A549 (cell line): ENCODE data around the gene PRKCZ. TPM values are rescaled to one million over a fixed set of nuclear protein-coding genes. Genes with fewer than 3 reads are reported as not detected.

Source experiments
- ATAC-seq, 2 experiments: fragments of 200-7000 bp in 1 of 2; fragments of >200 bp in 1 of 2; cut with Nextera tagmentation in 1 of 2; cut with Tn5 transposase in 1 of 2; 3 replicates each; pipeline versions ENCODE4 v1.8.0 to v1.9.1; 2018 to 2020; ENCODE audit warnings: mild to moderate bottlenecking in 1 of 2, moderate library complexity in 1 of 2
- CTCF ChIA-PET: fragments of 300-600 bp; sonication (Branson Sonifier 250); formaldehyde crosslinking; extraction: SDS; loops from one replicate; lab custom pipeline; 2021; ENCODE audit warnings: antibody characterized with exemption, inconsistent platforms; lab: Yijun Ruan, JAX
- POLR2A ChIA-PET: fragments of 350-600 bp; formaldehyde crosslinking; extraction: SDS; loops from one replicate; lab custom pipeline; 2021; ENCODE audit warnings: antibody characterized with exemption, inconsistent platforms; lab: Yijun Ruan, JAX
- DNase-seq, 2 experiments: peaks; one replicate each; pipeline versions ENCODE4 v3.0.0 to v3.0.0-alpha.2; 2011 to 2016; ENCODE audit warnings: low read depth in 1 of 2, low spot score in 1 of 2
- FAIRE-seq: peaks from 2 replicates; lab custom pipeline; 2011; peaks lifted over from hg19 to GRCh38; lab: Jason Lieb, UNC
- H3K27ac ChIP-seq, 2 experiments: fragments of >200 bp; sonication (Bioruptor Twin); formaldehyde crosslinking; 3 replicates each; pipeline ENCODE4 v1.5.1; 2016 to 2017
- H3K4me1 ChIP-seq: fragments of >200 bp; sonication (Bioruptor Twin); formaldehyde crosslinking; 3 replicates; pipeline ENCODE4 v1.6.1; 2016
- H3K4me2 ChIP-seq: fragments of >200 bp; sonication (Bioruptor Twin); formaldehyde crosslinking; 3 replicates; pipeline ENCODE4 v1.6.1; 2016
- H3K4me3 ChIP-seq: fragments of >200 bp; sonication (Bioruptor Twin); formaldehyde crosslinking; 3 replicates; pipeline ENCODE4 v1.5.1; 2016
- H3K9me3 ChIP-seq: fragments of >200 bp; sonication (Bioruptor Twin); formaldehyde crosslinking; 3 replicates; pipeline ENCODE4 v1.6.1; 2016
- CBX8 ChIP-seq: fragments of 200-600 bp; sonication (generic); IDR thresholded peaks from 2 replicates; pipeline ENCODE4 v1.6.1; 2016
- CEBPB ChIP-seq, 2 experiments: fragments of >200 bp in 1 of 2; sonication (Bioruptor Twin) in 1 of 2; formaldehyde crosslinking in 1 of 2; IDR thresholded peaks; 2 replicates each; pipeline ENCODE4 v1.6.1; 2012 to 2016
- EHMT2 ChIP-seq: fragments of 200-600 bp; sonication (generic); IDR thresholded peaks from 2 replicates; pipeline ENCODE4 v1.6.1; 2016; ENCODE audit warnings: antibody characterized with exemption, low read depth, mild to moderate bottlenecking, moderate library complexity
- ESRRA ChIP-seq: fragments of 150-350 bp; IDR thresholded peaks from 2 replicates; pipeline ENCODE4 v1.6.1; 2014; ENCODE audit warnings: mild to moderate bottlenecking, low read length, borderline replicate concordance
- MAFK ChIP-seq: fragments of 450-650 bp; IDR thresholded peaks from 2 replicates; pipeline ENCODE4 v1.6.1; 2014; ENCODE audit not compliant: partially characterized antibody
- NPAS2 ChIP-seq: fragments of 250-450 bp; sonication (Bioruptor Pico); IDR thresholded peaks from 2 replicates; pipeline ENCODE4 v1.8.0; 2022; ENCODE audit warnings: mild to moderate bottlenecking, moderate library complexity, borderline replicate concordance
- NR3C1 ChIP-seq: fragments of >200 bp; sonication (Bioruptor Twin); formaldehyde crosslinking; IDR thresholded peaks from 3 replicates; pipeline ENCODE4 v1.6.1; 2017
- RARB ChIP-seq: fragments of 250-450 bp; sonication (Bioruptor Pico); IDR thresholded peaks from 2 replicates; pipeline ENCODE4 v1.8.0; 2021; ENCODE audit warnings: mild to moderate bottlenecking, moderate library complexity
- TFCP2L1 ChIP-seq: fragments of 250-450 bp; sonication (Bioruptor Pico); IDR thresholded peaks from 2 replicates; pipeline ENCODE4 v1.5.0; 2021; ENCODE audit warnings: mild to moderate bottlenecking
- ZC3H11A ChIP-seq: fragments of 450-650 bp; IDR thresholded peaks from 2 replicates; pipeline ENCODE4 v1.6.1; 2014; ENCODE audit warnings: antibody characterized with exemption, mild to moderate bottlenecking
- ZFP36 ChIP-seq: fragments of 450-650 bp; IDR thresholded peaks from 2 replicates; pipeline ENCODE4 v1.6.1; 2014; ENCODE audit warnings: borderline replicate concordance; ENCODE audit not compliant: partially characterized antibody
- WGBS: methylation state at CpG from one replicate; pipeline ENCODE4 v1.1.6; 2017; ENCODE audit errors: missing lambda C conversion rate; 5-methylcytosine and 5-hydroxymethylcytosine counted together
- polyA plus RNA-seq, 4 experiments: library from polyadenylated mRNA; depleted of rRNA in 3 of 4; stranded (reverse); fragments of >200 nt; fragmentation: RNase III in 1 of 4; extraction: RNeasy Plus Mini Kit Qiagen cat#74134 plus additional on column Dnase treatment in 1 of 4; gene quantifications; 2 replicates in 3 of 4; 3 replicates in 1 of 4; pipeline ENCODE4 v1.2.3, GENCODE V29; 2011 to 2017
- TF ChIP-seq, protein P1 (sequence below): fragments of 450-650 bp; IDR thresholded peaks from 2 replicates; pipeline ENCODE4 v1.6.1; 2014; ENCODE audit warnings: antibody characterized with exemption
- TF ChIP-seq, protein P2 (sequence below): fragments of 150-350 bp; IDR thresholded peaks from 2 replicates; pipeline ENCODE4 v1.6.1; 2014; ENCODE audit warnings: low read depth, mild to moderate bottlenecking, low read length
- TF ChIP-seq, protein P3 (sequence below): IDR thresholded peaks from 2 replicates; pipeline ENCODE4 v1.6.1; 2012
- TF ChIP-seq, protein P4 (sequence below): fragments of 250-450 bp; sonication (Bioruptor Pico); IDR thresholded peaks from 2 replicates; pipeline ENCODE4 v1.5.0; 2020; ENCODE audit warnings: low read depth, mild to moderate bottlenecking, moderate library complexity
- TF ChIP-seq, protein P5 (sequence below): fragments of 200-600 bp; sonication (generic); IDR thresholded peaks from 2 replicates; pipeline ENCODE4 v1.6.1; 2016; ENCODE audit warnings: antibody characterized with exemption, mild to moderate bottlenecking, moderate library complexity

The PRKCZ gene
- polyA plus RNA-seq, 2 of the 4 experiments (the other 2 are of a cell fraction): 9.5 to 9.8 TPM

DNA sequence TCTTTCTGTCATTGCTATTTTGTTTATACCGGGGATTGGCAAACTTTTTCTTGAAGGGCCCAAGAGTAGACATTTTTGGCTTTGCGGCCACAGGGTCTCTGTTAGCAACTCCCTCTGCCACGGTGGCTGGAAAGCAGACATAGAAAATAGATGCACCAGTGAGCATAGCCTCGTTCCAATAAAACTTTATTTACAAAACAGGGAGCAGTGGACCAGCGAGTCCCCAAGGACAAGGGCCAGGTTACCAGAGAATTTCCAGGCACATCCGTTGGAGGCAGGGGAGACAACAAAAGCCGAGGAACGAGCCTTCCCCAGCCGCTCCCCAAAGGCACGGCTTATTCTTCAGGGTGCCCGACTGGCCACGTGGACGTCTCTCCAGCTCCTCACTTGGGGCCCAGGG lies 117.9 kb downstream of the PRKCZ start (continued):
- TF ChIP-seq ZFP36 (no peak), EHMT2 (no peak), CEBPB (IDR thresholded peaks at IDR 0.05) (no peak)
- TF ChIP-seq, protein P1, sequence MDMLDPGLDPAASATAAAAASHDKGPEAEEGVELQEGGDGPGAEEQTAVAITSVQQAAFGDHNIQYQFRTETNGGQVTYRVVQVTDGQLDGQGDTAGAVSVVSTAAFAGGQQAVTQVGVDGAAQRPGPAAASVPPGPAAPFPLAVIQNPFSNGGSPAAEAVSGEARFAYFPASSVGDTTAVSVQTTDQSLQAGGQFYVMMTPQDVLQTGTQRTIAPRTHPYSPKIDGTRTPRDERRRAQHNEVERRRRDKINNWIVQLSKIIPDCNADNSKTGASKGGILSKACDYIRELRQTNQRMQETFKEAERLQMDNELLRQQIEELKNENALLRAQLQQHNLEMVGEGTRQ: no peak
- TF ChIP-seq, all 56 proteins: peak for 0

DNA sequence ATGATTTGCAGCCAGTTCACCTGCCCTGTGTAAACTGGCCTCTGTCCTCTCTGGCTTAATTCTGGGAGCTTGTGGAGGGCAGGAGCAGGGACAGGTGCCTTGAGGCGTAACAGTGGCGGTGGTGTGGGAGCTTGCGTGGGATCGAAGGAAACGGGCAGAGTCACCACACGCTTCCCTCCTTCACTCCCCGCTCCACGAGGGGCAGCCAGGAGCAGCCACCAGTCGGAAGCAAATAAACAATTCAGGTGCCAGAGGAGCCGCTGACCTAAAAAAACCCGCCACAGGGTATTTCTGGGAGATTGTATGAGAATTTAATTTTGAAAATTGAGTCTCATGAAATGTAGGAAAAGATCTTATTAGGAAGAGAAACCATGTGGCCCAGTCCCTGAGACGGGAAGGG lies 118.3 kb downstream of the PRKCZ start:
- Histone ChIP-seq H3K4me1 (no peaks in the 10 kb centered on the region), H3K4me3 (no peak overlapping the region), H3K4me2 (no peak overlapping the region), H3K9me3 (no peaks in the 10 kb centered on the region), H3K27ac (no peak overlapping the region)
- TF ChIP-seq TFCP2L1 (CRISPR knock-in tag) (no peak), MAFK (no peak), ZC3H11A (no peak), ESRRA (no peak), NR3C1 (no peak), NPAS2 (CRISPR knock-in tag) (no peak), RARB (CRISPR knock-in tag) (no peak)
- TF ChIP-seq, protein P2, sequence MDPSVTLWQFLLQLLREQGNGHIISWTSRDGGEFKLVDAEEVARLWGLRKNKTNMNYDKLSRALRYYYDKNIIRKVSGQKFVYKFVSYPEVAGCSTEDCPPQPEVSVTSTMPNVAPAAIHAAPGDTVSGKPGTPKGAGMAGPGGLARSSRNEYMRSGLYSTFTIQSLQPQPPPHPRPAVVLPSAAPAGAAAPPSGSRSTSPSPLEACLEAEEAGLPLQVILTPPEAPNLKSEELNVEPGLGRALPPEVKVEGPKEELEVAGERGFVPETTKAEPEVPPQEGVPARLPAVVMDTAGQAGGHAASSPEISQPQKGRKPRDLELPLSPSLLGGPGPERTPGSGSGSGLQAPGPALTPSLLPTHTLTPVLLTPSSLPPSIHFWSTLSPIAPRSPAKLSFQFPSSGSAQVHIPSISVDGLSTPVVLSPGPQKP: no peak
- TF ChIP-seq, protein P3, sequence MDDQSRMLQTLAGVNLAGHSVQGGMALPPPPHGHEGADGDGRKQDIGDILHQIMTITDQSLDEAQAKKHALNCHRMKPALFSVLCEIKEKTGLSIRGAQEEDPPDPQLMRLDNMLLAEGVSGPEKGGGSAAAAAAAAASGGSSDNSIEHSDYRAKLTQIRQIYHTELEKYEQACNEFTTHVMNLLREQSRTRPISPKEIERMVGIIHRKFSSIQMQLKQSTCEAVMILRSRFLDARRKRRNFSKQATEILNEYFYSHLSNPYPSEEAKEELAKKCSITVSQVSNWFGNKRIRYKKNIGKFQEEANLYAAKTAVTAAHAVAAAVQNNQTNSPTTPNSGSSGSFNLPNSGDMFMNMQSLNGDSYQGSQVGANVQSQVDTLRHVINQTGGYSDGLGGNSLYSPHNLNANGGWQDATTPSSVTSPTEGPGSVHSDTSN: no peak
- TF ChIP-seq, protein P4, sequence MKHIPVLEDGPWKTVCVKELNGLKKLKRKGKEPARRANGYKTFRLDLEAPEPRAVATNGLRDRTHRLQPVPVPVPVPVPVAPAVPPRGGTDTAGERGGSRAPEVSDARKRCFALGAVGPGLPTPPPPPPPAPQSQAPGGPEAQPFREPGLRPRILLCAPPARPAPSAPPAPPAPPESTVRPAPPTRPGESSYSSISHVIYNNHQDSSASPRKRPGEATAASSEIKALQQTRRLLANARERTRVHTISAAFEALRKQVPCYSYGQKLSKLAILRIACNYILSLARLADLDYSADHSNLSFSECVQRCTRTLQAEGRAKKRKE: no peak
- ATAC-seq (no peak), DNase-seq (no peak), FAIRE-seq (no peak)
- 91% methylated on average over 12 of the region's 12 CpGs for WGBS
- CTCF ChIA-PET: interaction anchor here (1.1 to 1.3 kb wide), 2 partner anchors 20 to 29 kb away, joined by 3 read pairs; no protein-coding TSS in a partner anchor
- POLR2A ChIA-PET: no interaction called here

DNA sequence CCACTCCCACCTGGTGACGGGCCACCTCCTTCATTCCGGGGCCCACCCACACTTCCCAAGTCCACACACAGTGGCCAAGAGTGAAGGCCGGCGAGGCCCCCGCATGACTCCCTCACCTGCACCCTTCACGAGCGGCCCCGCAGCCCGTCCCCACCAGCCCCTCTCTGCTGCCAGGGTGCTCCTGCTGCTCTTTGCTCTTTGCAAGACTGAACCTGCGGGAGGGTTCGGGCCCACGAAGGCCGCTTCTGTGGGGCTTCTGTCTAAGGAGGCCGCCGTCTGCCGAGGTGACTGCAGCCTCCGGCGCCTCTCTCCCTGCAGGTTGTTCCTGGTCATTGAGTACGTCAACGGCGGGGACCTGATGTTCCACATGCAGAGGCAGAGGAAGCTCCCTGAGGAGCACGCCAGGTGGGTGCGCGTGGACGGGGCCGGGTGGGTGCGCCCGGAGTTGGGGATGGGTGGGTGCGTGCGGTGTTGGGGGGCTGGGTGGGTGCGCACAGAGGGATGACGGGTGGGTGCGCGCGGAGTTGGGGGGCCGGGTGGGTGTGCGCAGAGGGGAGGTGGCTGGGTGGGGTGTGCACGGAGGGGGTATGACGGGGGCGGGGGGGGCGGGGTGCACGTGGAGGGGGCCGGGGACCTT lies 119.1 kb downstream of the PRKCZ start:
- H3K4me2 ChIP-seq: no peak overlapping the region
- POLR2A ChIA-PET: no interaction called here
- ATAC-seq: no peak
- DNase-seq: no peak
- H3K9me3 ChIP-seq: no peaks in the 10 kb centered on the region
- H3K27ac ChIP-seq: no peak overlapping the region
- 96% methylated on average over 13 of the region's 43 CpGs for WGBS
- no peak overlapping the region for H3K4me3 ChIP-seq
- TF ChIP-seq CBX8: no peak
- TF ChIP-seq, protein P5, sequence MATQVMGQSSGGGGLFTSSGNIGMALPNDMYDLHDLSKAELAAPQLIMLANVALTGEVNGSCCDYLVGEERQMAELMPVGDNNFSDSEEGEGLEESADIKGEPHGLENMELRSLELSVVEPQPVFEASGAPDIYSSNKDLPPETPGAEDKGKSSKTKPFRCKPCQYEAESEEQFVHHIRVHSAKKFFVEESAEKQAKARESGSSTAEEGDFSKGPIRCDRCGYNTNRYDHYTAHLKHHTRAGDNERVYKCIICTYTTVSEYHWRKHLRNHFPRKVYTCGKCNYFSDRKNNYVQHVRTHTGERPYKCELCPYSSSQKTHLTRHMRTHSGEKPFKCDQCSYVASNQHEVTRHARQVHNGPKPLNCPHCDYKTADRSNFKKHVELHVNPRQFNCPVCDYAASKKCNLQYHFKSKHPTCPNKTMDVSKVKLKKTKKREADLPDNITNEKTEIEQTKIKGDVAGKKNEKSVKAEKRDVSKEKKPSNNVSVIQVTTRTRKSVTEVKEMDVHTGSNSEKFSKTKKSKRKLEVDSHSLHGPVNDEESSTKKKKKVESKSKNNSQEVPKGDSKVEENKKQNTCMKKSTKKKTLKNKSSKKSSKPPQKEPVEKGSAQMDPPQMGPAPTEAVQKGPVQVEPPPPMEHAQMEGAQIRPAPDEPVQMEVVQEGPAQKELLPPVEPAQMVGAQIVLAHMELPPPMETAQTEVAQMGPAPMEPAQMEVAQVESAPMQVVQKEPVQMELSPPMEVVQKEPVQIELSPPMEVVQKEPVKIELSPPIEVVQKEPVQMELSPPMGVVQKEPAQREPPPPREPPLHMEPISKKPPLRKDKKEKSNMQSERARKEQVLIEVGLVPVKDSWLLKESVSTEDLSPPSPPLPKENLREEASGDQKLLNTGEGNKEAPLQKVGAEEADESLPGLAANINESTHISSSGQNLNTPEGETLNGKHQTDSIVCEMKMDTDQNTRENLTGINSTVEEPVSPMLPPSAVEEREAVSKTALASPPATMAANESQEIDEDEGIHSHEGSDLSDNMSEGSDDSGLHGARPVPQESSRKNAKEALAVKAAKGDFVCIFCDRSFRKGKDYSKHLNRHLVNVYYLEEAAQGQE: no peak
- TF ChIP-seq, all 56 proteins: peak for 0
- FAIRE-seq: no peak
- no peaks in the 10 kb centered on the region for H3K4me1 ChIP-seq
- CTCF ChIA-PET: no interaction called here
